NOMO-1 treated with DMSO at 0.1 percent for 48 hours (cell line): ENCODE data around the gene HIRA.
"Not testable (repeated sequence)": the region's sequence is repeated elsewhere in the genome, so short reads cannot be mapped to it uniquely, and the experiment has no call there.

Experiments used
- DNase-seq: peaks from one replicate; lab custom pipeline; 2025; ENCODE audit not compliant: unreplicated experiment; lab: John Stamatoyannopoulos, UW

HIRA gene

GRCh38 chr22:19463491-19464469, 32.2 kb upstream of the HIRA start:
- DNase-seq = no peak

- no peak for DNase-seq
Measured at GRCh38 chr22:19463008-19463407, 31.5 kb upstream of the HIRA start.

- DNase-seq = no peak
Measured at GRCh38 chr22:19461506-19461905, 30.0 kb upstream of the HIRA start.

- no peak for DNase-seq
Measured at GRCh38 chr22:19460036-19460435, 28.5 kb upstream of the HIRA start.

GRCh38 chr22:19457828-19458428, 26.4 kb upstream of the HIRA start:
- DNase-seq = no peak

- DNase-seq = no peak
Measured at GRCh38 chr22:19456541-19456940, 25.0 kb upstream of the HIRA start.

GRCh38 chr22:19455585-19456370, 24.2 kb upstream of the HIRA start:
- DNase-seq = no peak

- DNase-seq = no peak
Measured at GRCh38 chr22:19455033-19455432, 23.5 kb upstream of the HIRA start.

GRCh38 chr22:19454156-19454555, 22.6 kb upstream of the HIRA start:
- no peak for DNase-seq

- no peak for DNase-seq
Measured at GRCh38 chr22:19453718-19454117, 22.2 kb upstream of the HIRA start.

GRCh38 chr22:19451570-19451969, 20.0 kb upstream of the HIRA start:
- DNase-seq = no peak

GRCh38 chr22:19450363-19451175, 19.0 kb upstream of the HIRA start:
- DNase-seq = no peak

- no peak for DNase-seq
Measured at GRCh38 chr22:19449422-19449767, 17.9 kb upstream of the HIRA start.

GRCh38 chr22:19448739-19449421, 17.3 kb upstream of the HIRA start:
- DNase-seq = no peak

- DNase-seq = no peak
Measured at GRCh38 chr22:19448076-19448607, 16.6 kb upstream of the HIRA start.

GRCh38 chr22:19447330-19448075, 16.0 kb upstream of the HIRA start, which contains the start of gene C22orf39:
TSS of gene C22orf39 (minus strand) at chr22:19447711. CDS start at chr22:19447688, 23 bp downstream.
- peak; percentile 93 for DNase-seq

GRCh38 chr22:19446603-19447329, 15.2 kb upstream of the HIRA start:
- peak; percentile 47 for DNase-seq

- DNase-seq = not testable (repeated sequence)
Measured at GRCh38 chr22:19445279-19445982, 13.9 kb upstream of the HIRA start.
